Epithelial cell of proximal tubule (primary cell): ENCODE data around the gene ACSL5. TPM values are rescaled to one million over a fixed set of nuclear protein-coding genes. Genes with fewer than 3 reads are reported as not detected.

Source experiments
- DNase-seq: peaks from one replicate; pipeline ENCODE4 v3.0.0-alpha.2; 2011; ENCODE audit warnings: low read depth
- H3K4me3 ChIP-seq: 2 replicates; pipeline ENCODE4 v1.5.1; 2011; ENCODE audit warnings: low read depth, mild to moderate bottlenecking, low read length
- total RNA-seq: library from RNA; depleted of rRNA; stranded (reverse); fragments of >200 nt; gene quantifications from 2 replicates; pipeline ENCODE4 v1.2.3, GENCODE V29; 2015
- TF ChIP-seq, protein P1 (sequence below): conservative IDR thresholded peaks from 2 replicates; pipeline ENCODE4 v1.5.1; 2012; ENCODE audit warnings: low read depth, mild to moderate bottlenecking, low read length

The ACSL5 gene
- total RNA-seq, 1 donor from 2014 or later, result 3.1 TPM

DNA sequence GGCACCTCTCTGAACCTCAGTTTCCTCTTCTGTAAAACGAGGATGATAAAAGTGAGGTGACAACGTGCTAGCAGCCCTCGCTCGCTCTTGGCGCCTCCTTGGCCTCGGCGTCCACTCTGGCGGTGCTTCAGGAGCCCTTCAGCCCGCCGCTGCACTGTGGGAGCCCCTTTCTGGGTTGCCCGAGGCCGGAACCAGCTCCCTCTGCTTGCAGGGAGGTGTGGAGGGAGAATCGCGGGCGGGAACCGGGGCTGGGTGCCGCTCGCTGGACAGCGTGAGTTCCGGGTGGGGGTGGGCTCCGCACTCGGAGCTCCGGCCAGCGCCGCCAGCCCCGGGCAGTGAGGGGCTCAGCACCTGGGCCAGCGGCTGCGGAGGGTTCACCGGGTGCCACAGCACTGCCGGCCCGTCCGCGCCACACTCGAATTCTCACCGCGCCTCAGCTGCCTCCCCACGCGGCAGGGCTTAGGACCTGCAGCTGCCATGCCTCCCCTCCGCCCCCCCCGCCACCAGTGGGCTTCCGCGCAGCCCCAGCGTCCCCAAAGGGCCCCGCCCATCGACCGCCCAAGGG, 24.3 kb upstream of the ACSL5 start:
- no peak overlapping the region for H3K4me3 ChIP-seq
- TF ChIP-seq, protein P1, sequence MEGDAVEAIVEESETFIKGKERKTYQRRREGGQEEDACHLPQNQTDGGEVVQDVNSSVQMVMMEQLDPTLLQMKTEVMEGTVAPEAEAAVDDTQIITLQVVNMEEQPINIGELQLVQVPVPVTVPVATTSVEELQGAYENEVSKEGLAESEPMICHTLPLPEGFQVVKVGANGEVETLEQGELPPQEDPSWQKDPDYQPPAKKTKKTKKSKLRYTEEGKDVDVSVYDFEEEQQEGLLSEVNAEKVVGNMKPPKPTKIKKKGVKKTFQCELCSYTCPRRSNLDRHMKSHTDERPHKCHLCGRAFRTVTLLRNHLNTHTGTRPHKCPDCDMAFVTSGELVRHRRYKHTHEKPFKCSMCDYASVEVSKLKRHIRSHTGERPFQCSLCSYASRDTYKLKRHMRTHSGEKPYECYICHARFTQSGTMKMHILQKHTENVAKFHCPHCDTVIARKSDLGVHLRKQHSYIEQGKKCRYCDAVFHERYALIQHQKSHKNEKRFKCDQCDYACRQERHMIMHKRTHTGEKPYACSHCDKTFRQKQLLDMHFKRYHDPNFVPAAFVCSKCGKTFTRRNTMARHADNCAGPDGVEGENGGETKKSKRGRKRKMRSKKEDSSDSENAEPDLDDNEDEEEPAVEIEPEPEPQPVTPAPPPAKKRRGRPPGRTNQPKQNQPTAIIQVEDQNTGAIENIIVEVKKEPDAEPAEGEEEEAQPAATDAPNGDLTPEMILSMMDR, result no peak
- no peak for DNase-seq

DNA sequence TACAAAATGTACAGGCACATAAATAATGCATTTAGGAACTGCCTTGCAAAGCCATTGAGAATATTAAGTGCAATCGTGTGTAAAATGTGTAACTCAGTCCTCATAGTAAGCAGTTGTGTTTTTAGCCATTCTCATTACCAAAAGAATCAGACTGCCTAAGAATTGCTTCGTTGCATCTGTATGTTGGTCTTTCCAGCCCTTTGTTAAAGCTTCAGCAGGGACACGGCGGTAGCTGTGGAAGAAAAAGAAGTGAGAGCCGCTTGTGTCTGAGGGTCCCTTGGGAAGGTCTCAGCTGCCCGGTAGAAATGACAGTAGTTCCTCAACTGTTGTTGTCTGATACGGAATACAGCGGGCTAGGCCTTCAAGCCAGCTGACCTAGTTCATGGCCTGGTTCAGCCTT, 22.8 kb upstream of the ACSL5 start:
- H3K4me3 ChIP-seq, result no peak overlapping the region
- TF ChIP-seq, protein P1, result no peak
- no peak for DNase-seq

DNA sequence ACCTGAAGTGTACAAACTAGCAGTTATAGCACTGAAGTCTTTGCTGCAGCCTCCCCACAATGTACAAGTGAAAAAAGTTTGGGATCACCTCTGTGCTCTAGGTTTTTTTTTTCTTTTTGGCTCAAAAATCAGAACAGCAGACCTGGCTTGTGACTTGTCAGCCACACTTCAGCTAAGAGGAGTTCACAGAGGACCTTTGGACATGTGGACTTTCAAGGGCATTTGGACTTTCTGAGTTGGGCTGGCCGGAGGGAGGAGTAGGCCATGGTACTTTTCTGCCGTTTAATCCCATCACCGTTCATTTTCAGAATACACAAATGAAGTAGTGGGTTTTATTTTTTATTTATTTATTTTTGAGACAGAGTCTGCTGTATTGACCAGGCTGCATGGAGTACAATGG, 21.9 kb upstream of the ACSL5 start:
- TF ChIP-seq, protein P1, result no peak
- no peak for DNase-seq
- no peak overlapping the region for H3K4me3 ChIP-seq

DNA sequence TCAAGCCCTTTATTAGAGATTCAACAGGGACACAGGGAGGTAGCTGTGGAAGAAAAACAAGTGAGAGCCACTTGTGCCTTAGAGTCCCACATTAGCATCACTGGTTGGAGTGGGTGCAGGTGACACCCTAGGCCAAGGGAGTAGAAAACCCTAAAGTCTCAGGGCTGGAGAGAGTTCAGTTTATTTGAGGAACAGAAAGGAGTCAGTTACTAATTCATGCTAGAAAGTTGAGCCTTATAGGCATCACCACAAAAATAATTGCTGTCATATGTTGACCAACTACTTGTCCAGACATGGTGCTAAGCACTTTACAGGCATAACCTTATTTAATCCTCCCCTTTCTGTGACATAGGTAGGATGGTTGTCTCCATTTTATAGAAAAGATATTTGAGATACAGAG, 20.9 kb upstream of the ACSL5 start:
- no peak for DNase-seq
- no peak overlapping the region for H3K4me3 ChIP-seq
- TF ChIP-seq, protein P1, result no peak

DNA sequence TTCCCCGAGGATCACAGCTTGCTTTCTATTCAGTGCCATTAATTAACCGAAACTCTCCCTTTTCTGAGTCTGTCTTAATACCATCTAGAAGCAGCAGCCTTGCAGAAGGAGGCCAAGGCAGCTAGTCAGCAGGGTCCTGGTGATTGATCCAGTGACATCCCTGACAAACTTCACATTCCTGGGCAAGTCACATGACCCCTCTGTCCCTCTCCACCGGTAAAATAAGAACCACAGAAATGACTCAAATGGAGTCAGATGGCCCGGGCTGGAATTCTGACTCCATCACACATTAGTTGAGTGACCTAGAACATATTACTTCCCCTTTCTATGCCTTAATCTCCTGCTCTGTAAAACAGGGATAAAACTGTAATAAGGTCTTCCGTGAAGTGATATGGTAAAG, 17.2 kb upstream of the ACSL5 start:
- TF ChIP-seq, protein P1, result no peak

DNA sequence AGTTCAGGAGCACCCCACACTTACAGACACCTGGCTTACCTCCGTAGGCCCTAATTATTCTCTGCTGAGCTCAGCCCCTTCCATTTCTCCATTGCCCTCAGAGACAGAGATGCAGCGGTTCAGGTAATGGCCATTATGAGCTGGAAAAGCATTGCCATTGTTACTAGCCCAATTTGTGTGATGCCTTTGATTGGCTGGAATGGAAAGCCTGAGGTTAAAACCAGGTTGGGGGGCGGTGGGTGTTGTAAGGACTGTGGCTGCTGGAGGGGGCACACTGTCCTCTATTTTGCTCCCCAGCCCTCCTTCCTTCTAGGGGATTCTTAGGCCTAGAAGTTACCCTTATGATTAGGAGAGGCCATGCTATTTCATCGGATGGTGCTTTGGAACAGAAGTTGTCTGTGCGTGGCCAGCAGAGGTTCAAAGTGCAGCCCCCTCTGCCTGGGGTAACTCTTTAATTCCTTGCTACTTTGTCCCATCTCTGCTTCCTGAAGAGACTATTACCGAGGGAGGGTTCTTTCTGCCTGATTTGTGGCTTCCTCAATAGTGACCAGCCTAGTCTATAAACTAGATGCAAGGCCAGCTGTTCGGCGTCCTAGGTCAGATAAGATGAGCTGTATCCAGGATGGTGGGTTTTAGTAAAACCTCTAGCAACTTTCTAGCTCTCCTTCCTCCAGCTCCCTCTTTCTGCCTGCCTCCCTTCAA, 14.2 kb upstream of the ACSL5 start:
- TF ChIP-seq, protein P1, result no peak
- no peak for DNase-seq
- H3K4me3 ChIP-seq, result no peak overlapping the region

More for the DNA sequence above, 17.2 kb upstream of the ACSL5 start:
- DNase-seq, result no peak
- H3K4me3 ChIP-seq, result no peak overlapping the region
